HG03432 (cell line): ENCODE measurements around the gene COPS2.
"Not testable (repeated sequence)": the region's sequence is repeated elsewhere in the genome, so short reads cannot be mapped to it uniquely, and the experiment has no call there.

Source experiments
- ATAC-seq: cut with Tn5 transposase; IDR thresholded peaks from one replicate; pipeline ENCODE4 v1.9.1; 2021; ENCODE audit warnings: mild to moderate bottlenecking, moderate library complexity; ENCODE audit not compliant: unreplicated experiment

Gene COPS2

DNA sequence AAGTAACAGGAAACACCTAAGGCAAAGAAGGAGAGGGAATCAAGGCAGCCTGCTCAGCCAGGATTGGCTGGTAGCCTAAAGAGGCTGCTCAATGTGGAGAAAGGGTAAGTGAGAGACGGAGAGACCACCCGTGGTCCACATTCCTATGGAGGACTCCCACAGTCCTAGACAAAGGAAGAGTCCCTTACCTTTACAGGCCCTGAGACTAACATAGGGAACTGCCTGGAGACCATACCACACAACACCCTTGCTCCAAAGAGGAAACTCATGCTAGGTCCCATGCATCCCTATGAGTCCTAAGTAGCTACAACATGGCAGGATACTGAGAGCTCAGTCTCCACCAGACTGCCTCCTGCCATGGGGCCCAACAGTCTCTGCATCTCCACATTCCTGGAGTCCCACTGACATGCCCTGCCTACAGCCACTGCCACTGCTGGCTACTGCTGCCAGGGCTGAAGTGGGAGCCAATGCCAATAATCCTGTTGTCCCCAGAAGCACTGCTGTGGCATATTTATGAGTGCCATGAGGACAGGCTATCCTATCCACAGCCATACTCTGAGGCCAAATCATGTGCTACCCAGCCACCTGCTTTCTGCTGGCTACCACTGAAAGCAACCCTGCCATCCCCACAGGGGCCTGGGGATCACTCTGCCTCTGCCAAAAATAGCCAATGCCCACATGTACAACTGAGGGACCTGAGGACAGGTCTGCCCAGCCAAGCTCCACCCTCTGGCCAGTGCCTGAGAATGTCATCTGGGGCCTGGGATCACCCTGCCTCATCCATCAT is 45.0 kb downstream of the COPS2 start:
- ATAC-seq, result no peak

DNA sequence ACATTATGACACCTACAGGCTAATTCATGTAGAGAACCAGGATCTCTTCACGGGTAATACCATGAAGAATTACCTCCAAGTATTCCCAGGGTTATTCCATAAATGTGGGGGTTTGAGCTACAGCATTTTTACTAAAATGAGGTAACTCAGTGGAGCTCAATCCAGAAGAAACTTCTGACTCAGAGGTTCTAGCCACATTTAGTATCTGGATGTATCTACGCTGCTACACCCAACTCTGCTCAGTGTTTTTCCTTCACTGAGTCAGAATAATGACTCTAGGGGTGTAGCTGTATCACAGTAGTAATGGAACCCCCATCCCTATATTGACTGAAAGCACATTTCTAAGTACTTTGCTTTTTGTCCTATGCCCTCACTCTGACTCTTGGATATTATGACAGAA is 52.4 kb downstream of the COPS2 start:
- ATAC-seq, result no peak

DNA sequence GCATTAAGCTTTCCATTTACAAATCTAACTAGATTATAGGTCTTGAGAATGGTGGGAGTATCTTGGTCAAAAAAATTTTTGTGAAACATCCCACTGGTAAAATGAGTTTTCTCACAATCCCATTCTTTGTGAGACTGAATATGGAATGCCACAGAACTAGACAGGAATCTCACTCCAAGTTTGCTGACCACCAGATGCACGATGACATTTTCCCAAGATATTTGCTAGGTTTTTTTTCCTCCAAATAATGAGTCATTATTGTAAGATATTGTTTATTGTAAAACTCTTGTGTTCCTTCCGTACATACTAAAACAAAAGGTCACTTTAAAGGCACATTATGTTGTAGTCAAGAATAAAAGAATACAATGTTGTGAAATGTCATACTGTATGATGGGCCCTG is 53.9 kb downstream of the COPS2 start:
- no peak for ATAC-seq

DNA sequence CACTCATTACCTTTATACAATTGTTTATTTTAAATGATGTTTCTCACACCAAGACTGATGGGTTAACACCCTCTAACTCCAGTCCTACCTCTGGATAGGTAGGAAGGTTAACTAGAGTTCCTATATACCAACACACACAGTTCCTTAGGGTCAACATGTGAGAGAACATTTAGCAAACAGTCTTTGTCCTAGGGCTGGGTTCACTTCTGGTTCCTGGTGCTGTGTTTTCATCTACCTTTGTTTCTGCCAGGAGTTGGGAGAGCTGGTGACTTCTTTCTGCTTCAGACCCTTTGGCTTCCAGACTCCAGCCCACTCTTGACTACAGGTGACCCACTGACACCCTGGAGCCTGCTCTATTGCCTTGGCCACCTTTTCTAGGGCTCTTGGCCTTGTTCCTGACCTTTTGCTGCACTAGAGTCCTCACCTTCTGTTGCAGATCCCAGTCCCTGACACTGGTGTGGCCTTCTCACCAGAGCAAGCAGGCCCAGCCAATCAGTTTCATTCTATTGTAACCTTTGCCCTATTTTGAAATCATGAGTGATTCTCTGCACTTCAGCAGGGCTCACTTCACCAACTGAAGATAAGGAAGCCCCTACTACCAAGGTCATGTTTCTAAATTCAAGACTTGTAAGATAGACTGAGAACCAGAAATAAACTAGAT is 59.2 kb downstream of the COPS2 start:
- ATAC-seq, result no peak

DNA sequence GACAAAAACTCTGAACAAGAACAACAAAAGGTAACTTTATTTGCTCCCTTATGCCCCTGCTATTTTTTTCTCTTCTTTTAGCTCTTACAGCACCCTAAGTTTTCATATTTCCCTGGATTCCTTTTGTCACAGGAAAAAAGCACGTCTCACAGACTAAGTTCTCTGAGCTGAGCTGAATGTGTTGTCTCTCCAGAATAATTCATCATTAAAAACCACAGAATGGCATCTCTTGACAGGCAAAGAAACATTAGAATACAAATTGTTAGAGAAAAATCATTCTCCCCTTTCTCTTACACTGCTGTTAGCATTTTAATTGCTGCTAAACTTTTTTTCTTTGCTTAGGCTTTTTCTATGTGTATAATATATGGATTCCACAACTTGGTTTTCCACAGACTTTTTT is 60.5 kb downstream of the COPS2 start:
- ATAC-seq, result no peak

DNA sequence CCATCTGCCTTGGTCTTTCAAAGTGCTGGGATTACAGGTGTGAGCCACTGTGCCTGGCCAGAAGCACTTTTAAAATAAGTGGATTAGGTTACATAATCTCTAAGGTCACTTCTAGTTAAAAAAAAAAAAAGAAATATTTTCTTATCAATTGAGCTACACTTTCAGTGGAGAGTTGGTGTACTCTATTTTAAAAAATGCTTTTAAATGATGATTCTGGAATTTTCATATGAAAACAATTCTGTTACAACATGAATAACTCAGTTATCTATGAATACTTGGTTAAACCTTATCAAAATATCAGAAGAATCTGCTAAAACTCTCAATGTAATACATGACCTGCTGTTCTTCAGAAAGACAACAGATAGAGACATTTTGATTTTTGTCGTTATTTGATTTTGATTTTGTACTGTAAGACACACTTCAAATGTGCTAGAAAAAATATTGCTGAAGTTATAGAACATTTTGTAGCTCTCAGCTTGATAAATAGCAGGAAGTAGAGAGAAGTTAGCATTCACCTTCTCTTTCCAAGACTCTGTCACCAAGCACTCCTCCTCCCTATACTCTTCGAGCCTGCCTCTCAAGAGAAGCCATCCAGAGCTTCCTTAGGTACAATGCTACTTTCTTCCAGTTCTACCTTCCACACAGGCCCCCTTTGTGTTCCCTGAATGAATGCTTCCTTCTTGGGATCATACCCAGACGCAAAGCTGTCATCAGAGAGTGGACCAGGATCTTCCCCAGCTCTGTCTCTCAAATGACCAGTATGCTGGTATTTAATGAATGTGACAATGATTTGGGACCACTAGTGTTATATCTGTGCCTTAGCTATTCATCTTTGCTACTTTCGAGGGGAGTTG is 61.9 kb downstream of the COPS2 start:
- no peak for ATAC-seq

DNA sequence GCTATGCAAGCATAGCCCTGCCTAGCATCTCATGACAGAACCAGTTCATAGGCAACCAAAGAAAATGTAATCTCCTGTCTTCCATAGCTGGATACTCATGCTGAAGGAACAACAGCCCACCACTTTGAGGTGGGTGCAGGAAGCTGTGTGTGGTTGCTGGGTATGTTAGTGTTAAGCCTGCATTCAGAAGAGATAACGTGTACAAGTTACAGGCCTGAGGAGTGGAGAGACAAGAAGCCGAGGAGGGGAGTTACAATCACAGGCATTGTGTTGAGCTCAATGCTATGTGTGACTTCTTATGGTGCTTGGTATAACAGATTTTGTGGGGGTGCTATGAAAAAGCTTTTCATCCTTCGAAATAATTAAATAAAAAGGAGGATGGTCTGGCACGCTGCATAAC is 66.4 kb downstream of the COPS2 start:
- ATAC-seq, result no peak

DNA sequence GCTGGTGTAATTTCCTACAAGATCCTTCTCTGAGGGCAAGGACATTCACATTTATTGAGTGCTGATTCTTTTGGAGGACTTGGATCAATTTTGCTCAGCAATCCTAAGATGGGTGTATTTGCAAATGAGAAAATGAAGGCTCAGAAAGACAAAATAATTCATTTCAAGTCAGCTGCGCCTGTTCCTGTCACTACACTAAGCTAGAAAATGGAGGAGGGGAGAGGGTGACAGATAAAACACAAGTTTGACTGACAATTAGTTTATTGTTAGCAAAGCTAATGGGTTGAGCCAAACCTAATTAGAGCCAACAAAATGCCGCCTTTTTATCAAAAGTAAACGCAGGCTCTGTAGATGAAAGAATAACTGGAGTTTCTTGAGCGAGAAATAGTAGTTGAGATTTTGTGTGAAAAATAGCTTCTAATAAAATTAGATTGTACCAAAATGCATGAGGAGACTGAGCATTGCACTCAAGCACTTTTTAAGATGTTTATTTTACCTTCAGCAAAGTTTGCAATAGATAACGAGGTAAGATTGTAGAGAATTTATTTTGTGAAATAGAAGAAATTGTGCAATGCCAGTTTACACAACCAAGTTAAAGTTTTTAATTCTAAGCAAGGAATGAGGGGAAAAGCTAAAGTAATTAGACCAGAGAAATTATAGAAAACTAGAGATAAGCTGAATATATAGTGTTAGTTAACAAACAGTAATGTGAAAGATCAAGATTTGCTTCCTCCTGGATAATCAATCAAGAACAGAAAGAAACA is 69.5 kb downstream of the COPS2 start:
- ATAC-seq, result no peak

DNA sequence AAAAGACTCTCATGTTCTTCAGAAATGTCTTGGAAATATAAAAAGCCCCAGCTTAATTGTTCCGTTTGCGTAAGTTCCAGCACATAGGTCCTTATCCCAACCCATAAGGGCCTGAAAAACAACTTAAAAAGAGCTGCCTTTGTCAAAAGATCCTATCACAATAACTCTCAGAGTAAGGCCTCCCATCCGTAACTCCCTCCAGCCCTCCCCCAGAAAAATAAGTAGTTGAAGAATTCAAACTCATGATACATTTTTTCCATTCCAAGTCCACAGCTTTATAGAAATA is 71.2 kb downstream of the COPS2 start:
- no peak for ATAC-seq

DNA sequence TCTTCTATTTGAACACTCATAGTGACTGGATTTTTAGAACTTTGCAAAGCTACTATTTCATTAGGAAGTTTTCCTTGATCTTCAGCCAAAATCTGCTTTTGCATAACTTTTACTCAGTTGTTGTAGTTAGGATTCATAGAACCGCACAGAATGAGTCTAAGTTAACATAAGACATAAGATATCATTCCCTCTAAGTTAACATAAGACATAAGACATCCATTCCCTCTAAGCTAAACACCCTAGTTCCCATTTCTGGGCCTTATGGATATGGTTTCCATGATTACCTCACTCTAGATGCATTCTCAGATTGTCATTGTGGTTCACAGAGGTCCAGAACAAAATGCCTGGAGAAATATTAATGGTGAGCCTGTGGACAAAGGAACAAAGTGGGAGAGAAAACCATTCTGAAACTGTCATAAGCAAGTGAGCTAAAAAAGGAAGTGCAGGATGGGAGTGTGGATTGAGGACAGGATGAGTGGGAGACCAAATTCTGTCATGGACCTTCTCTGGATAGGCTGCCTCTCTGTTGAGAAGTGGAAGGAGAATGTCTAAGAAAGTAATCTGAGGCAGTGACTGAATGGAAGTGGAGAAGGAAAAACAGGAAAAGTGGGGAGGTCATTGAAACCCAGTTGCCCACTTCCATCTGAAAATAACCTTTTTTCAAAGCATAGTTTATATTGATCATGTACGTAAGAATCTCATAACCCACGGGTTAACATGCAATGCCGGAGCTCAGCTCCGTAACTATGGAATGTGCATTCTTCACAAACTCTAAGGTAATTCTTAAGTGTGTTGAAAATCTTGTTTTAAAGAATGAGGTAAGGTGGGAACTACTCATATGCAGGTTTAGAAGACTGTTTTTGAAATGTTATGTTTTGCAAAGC is 71.8 kb downstream of the COPS2 start:
- no peak for ATAC-seq

DNA sequence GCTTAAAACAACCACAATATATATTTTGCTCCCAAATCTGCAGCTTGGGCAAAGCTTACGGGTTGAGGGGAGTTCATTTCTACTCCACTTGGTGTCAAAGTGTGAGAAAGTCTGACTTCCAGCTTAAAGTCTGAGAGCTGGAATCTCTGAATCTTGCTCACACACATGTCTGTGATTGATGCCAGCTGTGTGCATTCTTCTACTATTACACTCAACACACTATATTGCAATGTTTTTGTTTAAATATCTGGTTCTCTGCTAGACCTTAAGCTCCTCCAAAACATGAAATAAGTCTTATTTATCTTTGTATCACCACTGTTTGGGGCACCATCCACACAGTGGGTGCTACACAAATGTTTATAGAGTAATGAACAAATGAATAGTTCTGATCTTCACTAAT is 72.4 kb downstream of the COPS2 start:
- no peak for ATAC-seq

DNA sequence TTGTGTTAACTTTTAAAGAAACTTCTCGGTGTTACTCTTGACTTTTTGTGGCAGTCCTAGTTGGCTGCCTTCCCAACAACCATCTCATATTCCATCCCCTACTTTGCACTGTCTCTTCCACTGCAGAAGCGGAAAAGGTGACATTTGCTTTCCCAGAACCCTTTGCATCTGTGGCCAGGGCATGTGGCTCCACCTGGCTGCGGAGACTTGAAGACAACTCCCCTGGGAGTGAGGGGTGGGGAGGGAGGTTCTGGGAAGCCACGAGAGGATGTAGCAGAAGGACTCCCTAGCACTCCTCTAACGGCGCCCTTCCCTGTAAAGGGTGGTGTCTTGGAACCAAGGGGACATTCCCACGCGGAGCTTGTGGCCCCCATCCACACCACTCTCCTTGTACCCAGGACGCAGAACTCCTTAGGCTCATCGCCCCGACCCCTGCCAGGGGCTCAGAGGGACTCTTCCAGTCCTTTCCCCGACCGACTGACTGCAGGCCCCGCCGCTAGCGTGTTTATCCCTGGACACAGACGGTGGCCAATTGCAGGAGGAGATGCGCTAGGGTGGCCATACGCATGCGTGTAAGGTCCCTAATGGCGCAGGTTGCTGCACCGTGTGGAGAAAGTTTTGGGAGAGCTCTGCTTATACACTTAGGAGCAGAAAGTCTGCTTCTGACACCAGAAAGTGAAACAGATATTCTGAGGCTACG is 75.9 kb downstream of the COPS2 start:
- ATAC-seq, result no peak

DNA sequence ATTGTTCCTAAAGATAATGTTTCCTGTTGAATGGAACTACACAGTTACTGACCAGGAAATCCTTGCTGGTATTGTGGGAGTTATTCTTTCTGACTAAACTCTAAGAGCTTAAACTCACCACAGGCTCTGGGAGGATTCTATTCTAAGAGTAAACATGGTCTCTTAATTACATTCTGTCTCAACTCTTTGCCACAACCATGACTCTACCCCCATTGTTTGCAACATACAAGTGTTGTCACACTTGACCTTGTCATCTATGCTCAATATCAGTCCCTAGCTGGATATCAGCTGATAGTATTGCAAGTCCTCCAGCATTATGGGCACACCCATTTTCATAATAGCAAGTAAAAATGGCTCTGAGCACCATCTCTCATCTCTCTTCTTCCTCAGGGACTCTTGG is 79.5 kb downstream of the COPS2 start:
- no peak for ATAC-seq

DNA sequence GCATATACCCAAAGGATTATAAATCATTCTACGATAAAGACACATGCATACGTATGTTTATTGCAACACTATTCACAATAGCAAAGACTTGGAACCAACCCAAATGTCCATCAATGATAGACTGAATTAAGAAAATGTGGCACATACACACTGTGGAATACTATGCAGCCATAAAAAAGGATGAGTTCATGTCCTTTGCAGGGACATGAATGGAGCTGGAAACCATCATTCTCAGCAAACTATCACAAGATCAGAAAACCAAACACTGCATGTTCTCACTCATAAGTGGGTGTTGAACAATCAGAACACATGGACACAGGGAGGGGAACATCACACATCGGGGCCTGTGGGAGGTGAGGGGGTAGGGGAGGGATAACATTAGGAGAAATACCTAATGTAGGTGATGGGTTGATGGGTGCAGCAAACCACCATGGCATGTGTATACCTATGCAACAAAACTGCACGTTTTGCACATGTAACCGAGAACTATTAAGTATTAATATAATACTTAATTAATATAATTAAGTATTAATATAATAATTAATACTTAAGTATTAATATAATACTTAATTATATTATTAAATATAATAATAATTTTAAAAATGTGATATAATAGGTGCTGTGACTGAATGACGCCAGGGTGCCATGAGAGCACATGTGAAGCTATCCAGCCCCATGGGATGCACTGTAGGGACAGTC is 80.7 kb downstream of the COPS2 start:
- not testable (repeated sequence) for ATAC-seq
